Right renal cortex interstitium (tissue), 3 donors: ENCODE results near the gene IMMP2L. TPM values are rescaled to one million over a fixed set of nuclear protein-coding genes. Genes with fewer than 3 reads are reported as not detected.
"Not testable (repeated sequence)": the region's sequence is repeated elsewhere in the genome, so short reads cannot be mapped to it uniquely, and the experiment has no call there.

Source experiments
- DNase-seq, 3 donors: peaks; one replicate each; pipeline ENCODE4 v3.0.0-alpha.2; 2013; ENCODE audit warnings: low read depth in 3 of 3, low spot score in 2 of 3
- polyA plus RNA-seq, 3 donors: library from polyadenylated mRNA; unstranded; fragments of 120-200 nt; gene quantifications; one replicate each; pipeline ENCODE4 v1.2.1, GENCODE V29; 2013; ENCODE audit not compliant: insufficient read length in 3 of 3

Gene IMMP2L
- polyA plus RNA-seq, 3 donors = 34.9 to 48.2 (median 45.7) TPM

- DNase-seq = no peak
Measured at GRCh38 chr7:111362506-111363054, 199.7 kb downstream of the IMMP2L start.

GRCh38 chr7:111358915-111359314, 203.4 kb downstream of the IMMP2L start:
- DNase-seq = no peak

- DNase-seq = no peak
Measured at GRCh38 chr7:111357691-111358090, 204.6 kb downstream of the IMMP2L start.

GRCh38 chr7:111356941-111357340, 205.4 kb downstream of the IMMP2L start:
- no peak for DNase-seq

- DNase-seq = no peak
Measured at GRCh38 chr7:111352319-111352718, 210.0 kb downstream of the IMMP2L start.

GRCh38 chr7:111346219-111346618, 216.1 kb downstream of the IMMP2L start:
- no peak for DNase-seq

GRCh38 chr7:111343017-111343416, 219.3 kb downstream of the IMMP2L start:
- no peak for DNase-seq

- DNase-seq = no peak
Measured at GRCh38 chr7:111339006-111339405, 223.3 kb downstream of the IMMP2L start.

GRCh38 chr7:111333010-111333409, 229.3 kb downstream of the IMMP2L start:
- no peak for DNase-seq

GRCh38 chr7:111330235-111330523, 232.1 kb downstream of the IMMP2L start:
- no peak for DNase-seq

- no peak for DNase-seq
Measured at GRCh38 chr7:111329367-111330234, 232.7 kb downstream of the IMMP2L start.

- no peak for DNase-seq
Measured at GRCh38 chr7:111328487-111328886, 233.8 kb downstream of the IMMP2L start.

GRCh38 chr7:111324776-111325175, 237.5 kb downstream of the IMMP2L start:
- DNase-seq = no peak

GRCh38 chr7:111324228-111324627, 238.1 kb downstream of the IMMP2L start:
- DNase-seq = no peak

- DNase-seq = not testable (repeated sequence)
Measured at GRCh38 chr7:111323670-111324069, 238.6 kb downstream of the IMMP2L start.

- DNase-seq = no peak
Measured at GRCh38 chr7:111320133-111320532, 242.2 kb downstream of the IMMP2L start.

- DNase-seq = no peak
Measured at GRCh38 chr7:111312966-111313365, 249.3 kb downstream of the IMMP2L start.

- DNase-seq = no peak
Measured at GRCh38 chr7:111308691-111309090, 253.6 kb downstream of the IMMP2L start.

GRCh38 chr7:111301891-111302290, 260.4 kb downstream of the IMMP2L start:
- no peak for DNase-seq

GRCh38 chr7:111294494-111294893, 267.8 kb downstream of the IMMP2L start:
- DNase-seq = no peak

GRCh38 chr7:111292026-111292470, 270.2 kb downstream of the IMMP2L start:
- DNase-seq = no peak

GRCh38 chr7:111290982-111291381, 271.3 kb downstream of the IMMP2L start:
- DNase-seq = no peak
